ENCODE data around the gene RELL1. TPM values are rescaled to one million over a fixed set of nuclear protein-coding genes. Genes with fewer than 3 reads are reported as not detected.

RELL1 gene
- total RNA-seq, 1 experiment from 2014 or later = 45.3 TPM

- Histone ChIP-seq H3K4me1 (no peaks in the 10 kb centered on the region), H3K9me3 (no peaks in the 10 kb centered on the region), H3K4me3 (ENCODE audit: low read depth, low read length) (no peak overlapping the region), H3K36me3 (ENCODE audit: control insufficient read depth, insufficient read depth, low read length) (peaks cover 2% of the 10 kb centered on the region), H3K27me3 (replicated peaks; ENCODE audit: control insufficient read depth, insufficient read depth, low read length) (no peaks in the 10 kb centered on the region)
- CTCF ChIA-PET = no interaction called here
- H3K36me3 Mint-ChIP-seq (ENCODE audit: insufficient read depth, unreplicated experiment) = peaks cover 41% of the 10 kb centered on the region
- H3K27me3 Mint-ChIP-seq (ENCODE audit: insufficient read depth, unreplicated experiment) = no peaks in the 10 kb centered on the region
- no peak for DNase-seq
- H3K4me1 Mint-ChIP-seq (ENCODE audit: low read depth, unreplicated experiment) = peaks cover 5% of the 10 kb centered on the region
- H3K9me3 Mint-ChIP-seq (ENCODE audit: unreplicated experiment) = no peaks in the 10 kb centered on the region
- intact Hi-C loops (cut with micrococcal nuclease; ENCODE audit: unreplicated experiment) = no loop called here
- no peak overlapping the region for H3K4me3 Mint-ChIP-seq (ENCODE audit: unreplicated experiment)
- no TSS peak for BruUV-seq (replicated peaks)
- no peak overlapping the region for H3K27ac Mint-ChIP-seq (ENCODE audit: unreplicated experiment)
- TF ChIP-seq CTCF (IDR thresholded peaks at IDR 0.05; ENCODE audit: insufficient read depth in 1 of 2, low read depth in 1 of 2, low read length in 1 of 2, severe bottlenecking in 1 of 2, unreplicated experiment in 1 of 2) = no peak
- POLR2A ChIA-PET = no interaction called here
Measured at GRCh38 chr4:37634180-37634579, 52.0 kb downstream of the RELL1 start.

- ChIA-PET CTCF (no interaction called here), POLR2A (no interaction called here)
- Histone ChIP-seq H3K27me3 (replicated peaks; ENCODE audit: control insufficient read depth, insufficient read depth, low read length) (no peaks in the 10 kb centered on the region), H3K4me3 (ENCODE audit: low read depth, low read length) (no peak overlapping the region), H3K9me3 (no peaks in the 10 kb centered on the region), H3K4me1 (no peaks in the 10 kb centered on the region), H3K36me3 (ENCODE audit: control insufficient read depth, insufficient read depth, low read length) (peaks cover 2% of the 10 kb centered on the region)
- TF ChIP-seq CTCF (IDR thresholded peaks at IDR 0.05; ENCODE audit: insufficient read depth in 1 of 2, low read depth in 1 of 2, low read length in 1 of 2, severe bottlenecking in 1 of 2, unreplicated experiment in 1 of 2) = no peak
- H3K4me1 Mint-ChIP-seq (ENCODE audit: low read depth, unreplicated experiment) = peaks cover 9% of the 10 kb centered on the region
- intact Hi-C loops (cut with micrococcal nuclease; ENCODE audit: unreplicated experiment) = no loop called here
- DNase-seq = no peak
- peaks cover 47% of the 10 kb centered on the region for H3K36me3 Mint-ChIP-seq (ENCODE audit: insufficient read depth, unreplicated experiment)
- BruUV-seq (replicated peaks) = no TSS peak
- H3K27me3 Mint-ChIP-seq (ENCODE audit: insufficient read depth, unreplicated experiment) = no peaks in the 10 kb centered on the region
- no peak overlapping the region for H3K27ac Mint-ChIP-seq (ENCODE audit: unreplicated experiment)
- H3K4me3 Mint-ChIP-seq (ENCODE audit: unreplicated experiment) = no peak overlapping the region
- no peaks in the 10 kb centered on the region for H3K9me3 Mint-ChIP-seq (ENCODE audit: unreplicated experiment)
Measured at GRCh38 chr4:37632836-37633235, 53.3 kb downstream of the RELL1 start.

- intact Hi-C loops (cut with micrococcal nuclease; ENCODE audit: unreplicated experiment) = no loop called here
- no peak overlapping the region for H3K4me3 ChIP-seq (ENCODE audit: low read depth, low read length)
- H3K9me3 ChIP-seq = no peaks in the 10 kb centered on the region
- BruUV-seq (replicated peaks) = no TSS peak
- Mint-ChIP-seq H3K27ac (ENCODE audit: unreplicated experiment) (no peak overlapping the region), H3K4me1 (ENCODE audit: low read depth, unreplicated experiment) (peaks cover 14% of the 10 kb centered on the region), H3K4me3 (ENCODE audit: unreplicated experiment) (no peak overlapping the region), H3K27me3 (ENCODE audit: insufficient read depth, unreplicated experiment) (no peaks in the 10 kb centered on the region), H3K9me3 (ENCODE audit: unreplicated experiment) (no peaks in the 10 kb centered on the region), H3K36me3 (ENCODE audit: insufficient read depth, unreplicated experiment) (peaks cover 50% of the 10 kb centered on the region)
- no peak for DNase-seq
- peaks cover 2% of the 10 kb centered on the region for H3K36me3 ChIP-seq (ENCODE audit: control insufficient read depth, insufficient read depth, low read length)
- H3K4me1 ChIP-seq = no peaks in the 10 kb centered on the region
- CTCF ChIA-PET = no interaction called here
- POLR2A ChIA-PET = no interaction called here
- TF ChIP-seq CTCF (IDR thresholded peaks at IDR 0.05; ENCODE audit: insufficient read depth in 1 of 2, low read depth in 1 of 2, low read length in 1 of 2, severe bottlenecking in 1 of 2, unreplicated experiment in 1 of 2) = no peak
- H3K27me3 ChIP-seq (replicated peaks; ENCODE audit: control insufficient read depth, insufficient read depth, low read length) = no peaks in the 10 kb centered on the region
Measured at GRCh38 chr4:37631551-37631950, 54.6 kb downstream of the RELL1 start.

Measured in Caco-2 (cell line).